HG02885 (cell line): ENCODE measurements around the gene OR8J1.
"Not testable (repeated sequence)": the region's sequence is repeated elsewhere in the genome, so short reads cannot be mapped to it uniquely, and the experiment has no call there.

ENCODE experiments used
- ATAC-seq: cut with Tn5 transposase; IDR thresholded peaks from one replicate; pipeline ENCODE4 v1.9.1; 2021; ENCODE audit warnings: mild to moderate bottlenecking; ENCODE audit not compliant: unreplicated experiment, poor library complexity

Gene OR8J1

GRCh38 chr11:56353991-56354390 is at the start of gene OR8J1:
OR8J1 (plus strand) TSS chr11:56354291; CDS start chr11:56360247, 5,956 bp downstream.
- ATAC-seq: no peak

GRCh38 chr11:56307836-56308235 is 46.3 kb upstream of the OR8J1 start:
- ATAC-seq: no peak

GRCh38 chr11:56314844-56315243 is 39.2 kb upstream of the OR8J1 start, which contains the start of gene OR8K3:
OR8K3 (plus strand) TSS chr11:56315144; CDS start chr11:56318307, 3,163 bp downstream.
- no peak for ATAC-seq

- no peak for ATAC-seq
Observed at GRCh38 chr11:56331861-56332491, 22.1 kb upstream of the OR8J1 start.

GRCh38 chr11:56333156-56333555 is 20.9 kb upstream of the OR8J1 start:
- ATAC-seq: no peak

- no peak for ATAC-seq
Observed at GRCh38 chr11:56340289-56340688, 13.8 kb upstream of the OR8J1 start.

- no peak for ATAC-seq
Observed at GRCh38 chr11:56345739-56346138, 8.4 kb upstream of the OR8J1 start, which contains the start of gene OR8K1. OR8K1 (plus strand) TSS chr11:56346039; CDS start chr11:56346039, 0 bp downstream.

GRCh38 chr11:56375324-56375723 is 21.2 kb downstream of the OR8J1 start, which contains the start of gene OR8U1:
OR8U1 (plus strand) TSS chr11:56375624; CDS start chr11:56375624, 0 bp downstream.
- no peak for ATAC-seq

- no peak for ATAC-seq
Observed at GRCh38 chr11:56380120-56380519, 26.0 kb downstream of the OR8J1 start.

- no peak for ATAC-seq
Observed at GRCh38 chr11:56394381-56394780, 40.3 kb downstream of the OR8J1 start.

- ATAC-seq: no peak
Observed at GRCh38 chr11:56396047-56396446, 42.0 kb downstream of the OR8J1 start.

- ATAC-seq: not testable (repeated sequence)
Observed at GRCh38 chr11:56401858-56402461, 47.9 kb downstream of the OR8J1 start.

GRCh38 chr11:56404393-56404792 is 50.3 kb downstream of the OR8J1 start:
- no peak for ATAC-seq

- ATAC-seq: no peak
Observed at GRCh38 chr11:56410801-56411200, 56.7 kb downstream of the OR8J1 start.
